Measurements from ENCODE around the gene FAM204A. TPM values are rescaled to one million over a fixed set of nuclear protein-coding genes. Genes with fewer than 3 reads are reported as not detected.

FAM204A gene
- total RNA-seq, 1 donor from 2014 or later = 60.2 TPM

DNA sequence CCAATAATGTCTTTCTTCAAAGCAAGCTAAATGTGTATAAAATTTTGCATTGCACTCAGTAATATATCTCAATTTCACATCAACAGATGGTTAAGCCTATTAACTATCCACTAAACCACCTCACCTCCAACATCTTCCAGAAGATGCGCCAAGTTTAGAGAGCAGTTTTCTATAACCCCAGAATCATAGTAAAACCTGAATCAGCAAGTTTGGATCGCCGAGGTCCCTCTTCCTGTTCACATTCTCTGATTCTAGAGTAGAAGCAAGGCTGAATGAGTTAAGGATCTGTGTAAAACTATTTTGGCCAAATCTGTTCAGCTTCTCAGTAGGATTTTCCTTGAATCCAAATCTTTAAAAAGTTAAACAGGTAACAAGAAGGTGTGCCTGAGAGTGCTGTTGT, 1.4 kb upstream of the FAM204A start:
- Histone ChIP-seq H4K20me1 (ENCODE audit: insufficient read depth, low read length) (peaks cover 9% of the 10 kb centered on the region), H3K4me2 (ENCODE audit: low read length) (no peak overlapping the region), H3K4me3 (ENCODE audit: insufficient read depth, low read depth, low read length) (no peak overlapping the region), H3K27me3 (ENCODE audit: insufficient read depth, low read length) (no peaks in the 10 kb centered on the region), H3K9ac (ENCODE audit: low read length) (no peak overlapping the region), H3K9me3 (ENCODE audit: insufficient read depth, low read depth, low read length) (no peaks in the 10 kb centered on the region), H2AFZ (ENCODE audit: low read depth, low read length) (no peak overlapping the region), H3K36me3 (ENCODE audit: insufficient read depth, low read length) (no peaks in the 10 kb centered on the region), H3K4me1 (ENCODE audit: insufficient read depth, low read length) (no peaks in the 10 kb centered on the region), H3K27ac (ENCODE audit: low read depth, low read length) (no peak overlapping the region), H3K79me2 (ENCODE audit: insufficient read depth, low read length) (peaks cover 34% of the 10 kb centered on the region)
- TF ChIP-seq, protein P1, sequence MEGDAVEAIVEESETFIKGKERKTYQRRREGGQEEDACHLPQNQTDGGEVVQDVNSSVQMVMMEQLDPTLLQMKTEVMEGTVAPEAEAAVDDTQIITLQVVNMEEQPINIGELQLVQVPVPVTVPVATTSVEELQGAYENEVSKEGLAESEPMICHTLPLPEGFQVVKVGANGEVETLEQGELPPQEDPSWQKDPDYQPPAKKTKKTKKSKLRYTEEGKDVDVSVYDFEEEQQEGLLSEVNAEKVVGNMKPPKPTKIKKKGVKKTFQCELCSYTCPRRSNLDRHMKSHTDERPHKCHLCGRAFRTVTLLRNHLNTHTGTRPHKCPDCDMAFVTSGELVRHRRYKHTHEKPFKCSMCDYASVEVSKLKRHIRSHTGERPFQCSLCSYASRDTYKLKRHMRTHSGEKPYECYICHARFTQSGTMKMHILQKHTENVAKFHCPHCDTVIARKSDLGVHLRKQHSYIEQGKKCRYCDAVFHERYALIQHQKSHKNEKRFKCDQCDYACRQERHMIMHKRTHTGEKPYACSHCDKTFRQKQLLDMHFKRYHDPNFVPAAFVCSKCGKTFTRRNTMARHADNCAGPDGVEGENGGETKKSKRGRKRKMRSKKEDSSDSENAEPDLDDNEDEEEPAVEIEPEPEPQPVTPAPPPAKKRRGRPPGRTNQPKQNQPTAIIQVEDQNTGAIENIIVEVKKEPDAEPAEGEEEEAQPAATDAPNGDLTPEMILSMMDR (IDR thresholded peaks at IDR 0.05; ENCODE audit: insufficient read depth, low read depth, low read length) = no peak
- no peak for TF ChIP-seq EZH2 (IDR thresholded peaks at IDR 0.05; ENCODE audit: insufficient read depth, low read length)
- Mint-ChIP-seq H3K4me1 (ENCODE audit: low read depth, unreplicated experiment) (peaks cover 14% of the 10 kb centered on the region), H3K4me3 (ENCODE audit: unreplicated experiment) (no peak overlapping the region), H3K9me3 (ENCODE audit: unreplicated experiment) (no peaks in the 10 kb centered on the region), H3K27me3 (ENCODE audit: low read depth, unreplicated experiment) (no peaks in the 10 kb centered on the region), H3K27ac (ENCODE audit: unreplicated experiment) (no peak overlapping the region), H3K36me3 (ENCODE audit: low read depth, unreplicated experiment) (no peaks in the 10 kb centered on the region)
- no peak for FAIRE-seq
- DNase-seq (ENCODE audit: low read depth) = no peak

DNA sequence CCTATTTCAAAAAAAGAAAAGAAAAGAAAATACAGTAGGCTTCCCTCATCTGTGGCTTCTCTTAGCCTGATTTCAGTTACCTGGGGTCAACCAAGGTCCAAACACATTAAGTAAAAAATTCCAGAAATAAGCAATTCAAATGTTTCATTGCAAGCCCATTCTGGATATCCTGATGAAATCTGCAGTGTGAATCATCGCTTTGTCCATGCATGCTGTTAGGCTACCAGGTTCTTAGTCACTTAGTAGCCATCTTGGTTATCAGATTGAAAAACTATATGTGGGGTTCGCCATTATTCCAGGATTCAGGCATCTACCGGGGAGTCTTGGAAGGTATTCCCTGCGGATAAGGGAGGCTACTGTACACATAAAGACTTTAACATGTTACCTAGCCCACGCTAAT, 991 bp upstream of the FAM204A start:
- H2AFZ ChIP-seq (ENCODE audit: low read depth, low read length) = peak overlapping the region; percentile 15
- no peak overlapping the region for H3K4me3 Mint-ChIP-seq (ENCODE audit: unreplicated experiment)
- no peaks in the 10 kb centered on the region for H3K27me3 Mint-ChIP-seq (ENCODE audit: low read depth, unreplicated experiment)
- peaks cover 38% of the 10 kb centered on the region for H3K79me2 ChIP-seq (ENCODE audit: insufficient read depth, low read length)
- no peak overlapping the region for H3K27ac Mint-ChIP-seq (ENCODE audit: unreplicated experiment)
- H3K27me3 ChIP-seq (ENCODE audit: insufficient read depth, low read length) = no peaks in the 10 kb centered on the region
- no peaks in the 10 kb centered on the region for H3K36me3 Mint-ChIP-seq (ENCODE audit: low read depth, unreplicated experiment)
- no peak for FAIRE-seq
- DNase-seq (ENCODE audit: low read depth) = peak; percentile 9
- H3K27ac ChIP-seq (ENCODE audit: low read depth, low read length) = no peak overlapping the region
- peaks cover 14% of the 10 kb centered on the region for H3K4me1 Mint-ChIP-seq (ENCODE audit: low read depth, unreplicated experiment)
- H3K36me3 ChIP-seq (ENCODE audit: insufficient read depth, low read length) = no peaks in the 10 kb centered on the region
- TF ChIP-seq, protein P1 (IDR thresholded peaks at IDR 0.05; ENCODE audit: insufficient read depth, low read depth, low read length) = no peak
- TF ChIP-seq EZH2 (IDR thresholded peaks at IDR 0.05; ENCODE audit: insufficient read depth, low read length) = no peak
- no peak overlapping the region for H3K4me3 ChIP-seq (ENCODE audit: insufficient read depth, low read depth, low read length)
- H4K20me1 ChIP-seq (ENCODE audit: insufficient read depth, low read length) = peaks cover 13% of the 10 kb centered on the region
- no peaks in the 10 kb centered on the region for H3K9me3 ChIP-seq (ENCODE audit: insufficient read depth, low read depth, low read length)
- no peaks in the 10 kb centered on the region for H3K4me1 ChIP-seq (ENCODE audit: insufficient read depth, low read length)
- no peak overlapping the region for H3K9ac ChIP-seq (ENCODE audit: low read length)
- no peaks in the 10 kb centered on the region for H3K9me3 Mint-ChIP-seq (ENCODE audit: unreplicated experiment)
- no peak overlapping the region for H3K4me2 ChIP-seq (ENCODE audit: low read length)

DNA sequence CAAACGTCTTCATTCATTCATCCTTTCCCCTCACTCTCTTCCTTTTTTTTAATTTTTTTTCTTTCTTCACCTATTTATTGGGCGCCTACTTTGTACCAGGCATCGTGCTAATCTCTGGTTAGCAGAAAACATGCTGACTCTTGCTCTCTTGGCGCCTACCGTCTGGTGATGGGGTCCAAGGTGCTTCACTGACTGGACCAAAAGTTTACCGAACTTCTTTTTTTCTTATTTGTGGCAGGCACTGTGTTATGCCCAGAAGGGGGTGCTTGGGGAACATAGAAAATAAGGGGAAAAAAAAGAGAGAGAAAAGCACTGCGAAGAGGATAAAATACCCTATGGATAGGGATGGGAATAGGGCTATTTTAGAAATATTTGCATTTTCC, 505 bp upstream of the FAM204A start:
- no peaks in the 10 kb centered on the region for H3K9me3 ChIP-seq (ENCODE audit: insufficient read depth, low read depth, low read length)
- peak overlapping the region; percentile 87 for H3K4me3 ChIP-seq (ENCODE audit: insufficient read depth, low read depth, low read length)
- peaks cover 43% of the 10 kb centered on the region for H3K79me2 ChIP-seq (ENCODE audit: insufficient read depth, low read length)
- H3K27me3 Mint-ChIP-seq (ENCODE audit: low read depth, unreplicated experiment) = no peaks in the 10 kb centered on the region
- H3K4me1 ChIP-seq (ENCODE audit: insufficient read depth, low read length) = no peaks in the 10 kb centered on the region
- H3K27ac ChIP-seq (ENCODE audit: low read depth, low read length) = peak overlapping the region; percentile 69
- peak overlapping the region; percentile 64 for H3K27ac Mint-ChIP-seq (ENCODE audit: unreplicated experiment)
- peak overlapping the region; percentile 98 for H3K4me3 Mint-ChIP-seq (ENCODE audit: unreplicated experiment)
- H3K4me2 ChIP-seq (ENCODE audit: low read length) = peak overlapping the region; percentile 91
- H3K27me3 ChIP-seq (ENCODE audit: insufficient read depth, low read length) = no peaks in the 10 kb centered on the region
- FAIRE-seq (no peak), DNase-seq (ENCODE audit: low read depth) (no peak)
- peak overlapping the region; percentile 90 for H3K9ac ChIP-seq (ENCODE audit: low read length)
- peaks cover 14% of the 10 kb centered on the region for H3K4me1 Mint-ChIP-seq (ENCODE audit: low read depth, unreplicated experiment)
- no peak for TF ChIP-seq EZH2 (IDR thresholded peaks at IDR 0.05; ENCODE audit: insufficient read depth, low read length)
- TF ChIP-seq, protein P1 (IDR thresholded peaks at IDR 0.05; ENCODE audit: insufficient read depth, low read depth, low read length) = no peak
- no peaks in the 10 kb centered on the region for H3K36me3 ChIP-seq (ENCODE audit: insufficient read depth, low read length)
- no peaks in the 10 kb centered on the region for H3K9me3 Mint-ChIP-seq (ENCODE audit: unreplicated experiment)
- no peaks in the 10 kb centered on the region for H3K36me3 Mint-ChIP-seq (ENCODE audit: low read depth, unreplicated experiment)
- H4K20me1 ChIP-seq (ENCODE audit: insufficient read depth, low read length) = peaks cover 16% of the 10 kb centered on the region
- H2AFZ ChIP-seq (ENCODE audit: low read depth, low read length) = peak overlapping the region; percentile 96

Measured in astrocyte (in vitro differentiated cells and primary cell).